Endothelial cell of umbilical vein (primary cell): ENCODE measurements around the gene RAB44. TPM values are rescaled to one million over a fixed set of nuclear protein-coding genes. Genes with fewer than 3 reads are reported as not detected.

Experiments used
- BruUV-seq: library from RNA; stranded (reverse); fragments of 400-500 nt; replicated peaks from 2 replicates; lab custom pipeline; 2021; lab: Mats Ljungman, UMichigan
- CTCF ChIA-PET: fragments of 300-600, 350-600 bp; sonication (Branson Sonifier 250); formaldehyde crosslinking; loops from one replicate; lab custom pipeline; 2021; ENCODE audit warnings: antibody characterized with exemption, inconsistent platforms; lab: Charles Lee
- POLR2A ChIA-PET: fragments of 300-600, 350-600 bp; sonication (Branson Sonifier 250); formaldehyde crosslinking; loops from one replicate; lab custom pipeline; 2021; ENCODE audit warnings: antibody characterized with exemption, inconsistent platforms; lab: Charles Lee
- DNase-seq: peaks from one replicate; pipeline ENCODE4 v3.0.0-alpha.2; 2011; ENCODE audit warnings: low read depth, low spot score
- FAIRE-seq: peaks from 2 replicates; lab custom pipeline; 2011; peaks lifted over from hg19 to GRCh38; lab: Jason Lieb, UNC
- H2AFZ ChIP-seq: 2 replicates; pipeline ENCODE4 v1.6.0; 2012; ENCODE audit warnings: low read depth, low read length, control low read depth, inconsistent platforms
- H3K27ac ChIP-seq: 2 replicates; pipeline ENCODE4 v1.5.1; 2011; ENCODE audit warnings: low read depth, mild to moderate bottlenecking, control low read depth, low read length, moderate library complexity; ENCODE audit not compliant: insufficient read depth
- H3K27me3 ChIP-seq, 2 experiments: 2 replicates each; pipeline versions ENCODE4 v1.6.0 to v1.6.1; 2011; ENCODE audit warnings: low read length in 2 of 2, mixed read lengths in 1 of 2; ENCODE audit not compliant: control insufficient read depth in 2 of 2, insufficient read depth in 2 of 2
- H3K36me3 ChIP-seq, 2 experiments: 2 replicates in 1 of 2; 3 replicates in 1 of 2; pipeline ENCODE4 v1.5.1; 2011; ENCODE audit warnings: low read length in 2 of 2, mild to moderate bottlenecking in 1 of 2, moderate library complexity in 1 of 2; ENCODE audit not compliant: control insufficient read depth in 2 of 2, insufficient read depth in 2 of 2; ENCODE audit errors: extremely low read depth in 1 of 2
- H3K4me1 ChIP-seq: 3 replicates; pipeline ENCODE4 v1.5.1; 2011; ENCODE audit warnings: mild to moderate bottlenecking, low read length; ENCODE audit not compliant: control insufficient read depth, insufficient read depth; ENCODE audit errors: extremely low read depth
- H3K4me2 ChIP-seq: 2 replicates; pipeline ENCODE4 v1.6.1; 2011; ENCODE audit warnings: low read length, control low read depth, mixed read lengths; ENCODE audit not compliant: insufficient read depth
- H3K4me3 ChIP-seq, 3 experiments: fragments of 200-600 bp in 1 of 3; sonication (generic), shearing (Covaris generic) in 1 of 3; replicated peaks in 1 of 3; 2 replicates each; pipeline ENCODE4 v1.5.1; 2011 to 2016; ENCODE audit warnings: control low read depth in 3 of 3, low read length in 3 of 3, mild to moderate bottlenecking in 2 of 3, inconsistent platforms in 1 of 3, low read depth in 1 of 3, moderate library complexity in 1 of 3; ENCODE audit not compliant: insufficient read depth in 1 of 3
- H3K79me2 ChIP-seq: 2 replicates; pipeline ENCODE4 v1.6.0; 2012; ENCODE audit warnings: low read length, inconsistent platforms; ENCODE audit not compliant: control insufficient read depth, insufficient read depth
- H3K9ac ChIP-seq: replicated peaks from 2 replicates; pipeline ENCODE3; 2011; ENCODE audit warnings: low read length, control low read depth; ENCODE audit not compliant: insufficient read depth; ENCODE audit errors: extremely low read depth
- H3K9me1 ChIP-seq: replicated peaks from 3 replicates; pipeline ENCODE4 v1.6.0; 2011; ENCODE audit warnings: mild to moderate bottlenecking, low read length; ENCODE audit not compliant: control insufficient read depth, insufficient read depth; ENCODE audit errors: extremely low read depth
- H3K9me3 ChIP-seq: replicated peaks from 2 replicates; pipeline ENCODE4 v1.5.1; 2012; ENCODE audit warnings: low read length, inconsistent platforms; ENCODE audit not compliant: control insufficient read depth, insufficient read depth
- H4K20me1 ChIP-seq: replicated peaks from 2 replicates; pipeline ENCODE3; 2011; ENCODE audit warnings: mild to moderate bottlenecking, low read length; ENCODE audit not compliant: control insufficient read depth, insufficient read depth; ENCODE audit errors: extremely low read depth
- EZH2 ChIP-seq: IDR thresholded peaks from 2 replicates; pipeline ENCODE4 v1.6.1; 2012; ENCODE audit warnings: borderline replicate concordance, low read depth, mild to moderate bottlenecking, moderate library complexity, low read length, inconsistent platforms; ENCODE audit not compliant: severe bottlenecking
- FOS ChIP-seq: IDR thresholded peaks from 2 replicates; pipeline ENCODE4 v1.6.1; 2011; ENCODE audit warnings: mild to moderate bottlenecking, low read length, moderate library complexity, borderline replicate concordance; ENCODE audit not compliant: insufficient read depth
- GATA2 ChIP-seq: IDR thresholded peaks from 2 replicates; pipeline ENCODE4 v1.7.0; 2011; ENCODE audit warnings: low read depth, mild to moderate bottlenecking, moderate library complexity, mixed read lengths, low read length; ENCODE audit not compliant: insufficient read length, insufficient read depth
- JUN ChIP-seq: IDR thresholded peaks from 2 replicates; pipeline ENCODE4 v1.6.1; 2011; ENCODE audit warnings: borderline replicate concordance, low read depth; ENCODE audit not compliant: insufficient read length, insufficient read depth
- MAX ChIP-seq: IDR thresholded peaks from 2 replicates; pipeline ENCODE4 v1.6.1; 2011; ENCODE audit not compliant: insufficient read depth, insufficient read length
- MYC ChIP-seq: IDR thresholded peaks from one replicate; pipeline ENCODE4 v1.6.1; 2011; ENCODE audit warnings: mild to moderate bottlenecking, low read depth, low read length
- POLR2A ChIP-seq: IDR thresholded peaks from 2 replicates; pipeline ENCODE4 v1.6.1; 2012; ENCODE audit warnings: low read depth, mild to moderate bottlenecking, control low read depth, low read length
- POLR2AphosphoS5 ChIP-seq: IDR thresholded peaks from 2 replicates; pipeline ENCODE4 v1.6.1; 2012; ENCODE audit warnings: low read depth, mild to moderate bottlenecking, control low read depth, low read length, moderate library complexity; ENCODE audit not compliant: insufficient read depth
- dilution Hi-C: fragments of 300-500 bp; cut with MboI; formaldehyde crosslinking; loops from one replicate; pipeline ENCODE4 v1.15.0; 2019; ENCODE audit warnings: low sequenced_read_pairs; ENCODE audit not compliant: extremely low pct_ligation_motif_present
- intact Hi-C: fragments of 100-400 bp; cut with micrococcal nuclease; formaldehyde crosslinking; loops from one replicate; pipeline ENCODE4 v1.10.0; 2022
- polyA plus RNA-seq, 4 experiments: library from polyadenylated mRNA; depleted of rRNA in 3 of 4; stranded (reverse) in 3 of 4; unstranded in 1 of 4; fragments of >200 nt; gene quantifications; 2 replicates each; pipeline versions ENCODE4 v1.2.1 to v1.2.3, GENCODE V29; 2011 to 2012; ENCODE audit warnings: missing spikeins in 1 of 4
- total RNA-seq: library from RNA; stranded (reverse); gene quantifications from 2 replicates; pipeline ENCODE4 v1.2.3, GENCODE V29; 2021

The RAB44 gene
- total and polyA plus RNA-seq, 2 donors (not counting 3 experiments of a cell fraction or from before 2014, with no cell fraction given): 0.03 to 0.11 TPM

- Histone ChIP-seq H3K36me3 (no peaks in the 10 kb centered on the region), H3K9me3 (no peaks in the 10 kb centered on the region), H4K20me1 (no peaks in the 10 kb centered on the region), H3K4me1 (no peaks in the 10 kb centered on the region), H3K4me3 (no peak overlapping the region), H3K27ac (no peak overlapping the region), H3K9me1 (no peaks in the 10 kb centered on the region), H3K4me2 (no peak overlapping the region), H2AFZ (no peak overlapping the region), H3K79me2 (no peaks in the 10 kb centered on the region), H3K9ac (no peak overlapping the region), H3K27me3 (no peaks in the 10 kb centered on the region)
- TF ChIP-seq MYC (no peak), GATA2 (no peak), FOS (no peak), JUN (no peak), EZH2 (no peak), POLR2AphosphoS5 (no peak), POLR2A (no peak)
- FAIRE-seq: no peak
- POLR2A ChIA-PET: no interaction called here
- no peak for DNase-seq
- dilution Hi-C loops: no loop called here
- CTCF ChIA-PET: interaction anchor here (0.6 to 1.2 kb wide), 3 partner anchors 13 to 307 kb away, joined by 3 to 5 read pairs (median 3); no protein-coding TSS in a partner anchor
- BruUV-seq: no TSS peak
- intact Hi-C loops: no loop called here
Measured at GRCh38 chr6:36692861-36693702, 4.5 kb upstream of the RAB44 start.

- dilution Hi-C loops (no loop called here), intact Hi-C loops (no loop called here)
- Histone ChIP-seq H2AFZ (no peak overlapping the region), H4K20me1 (no peaks in the 10 kb centered on the region), H3K9ac (no peak overlapping the region), H3K4me3 (no peak overlapping the region), H3K4me1 (no peaks in the 10 kb centered on the region), H3K79me2 (no peaks in the 10 kb centered on the region), H3K4me2 (no peak overlapping the region), H3K27me3 (no peaks in the 10 kb centered on the region), H3K9me3 (no peaks in the 10 kb centered on the region), H3K27ac (no peak overlapping the region), H3K36me3 (no peaks in the 10 kb centered on the region), H3K9me1 (no peaks in the 10 kb centered on the region)
- FAIRE-seq: no peak
- BruUV-seq: no TSS peak
- POLR2A ChIA-PET: no interaction called here
- TF ChIP-seq MAX (no peak), POLR2AphosphoS5 (no peak), GATA2 (no peak), EZH2 (no peak)
- DNase-seq: no peak
- CTCF ChIA-PET: interaction anchor here (1.1 to 1.6 kb wide), 2 partner anchors 30 to 64 kb away, joined by 3 to 6 read pairs; no protein-coding TSS in a partner anchor
Measured at GRCh38 chr6:36694616-36695015, 3.0 kb upstream of the RAB44 start.
